Ovary (tissue), 10 donors: ENCODE data around the gene ZNF678. TPM values are rescaled to one million over a fixed set of nuclear protein-coding genes. Genes with fewer than 3 reads are reported as not detected.

Source experiments
- DNase-seq, 5 donors: peaks; one replicate each; pipeline ENCODE4 v3.0.0-alpha.2; 2019 to 2020
- H3K27ac ChIP-seq, 2 donors: fragments of 200-600 bp; one replicate each; pipeline versions ENCODE4 v1.5.1 to v1.8.0; 2019 to 2022
- H3K27me3 ChIP-seq: fragments of 200-600 bp; one replicate; pipeline ENCODE4 v1.8.0; 2022
- H3K36me3 ChIP-seq: fragments of 200-600 bp; sonication (generic); one replicate; pipeline ENCODE4 v1.5.1; 2019
- H3K4me1 ChIP-seq: one replicate; pipeline ENCODE4 v1.8.1; 2013; ENCODE audit warnings: mild to moderate bottlenecking, moderate library complexity; ENCODE audit not compliant: insufficient read depth
- H3K4me3 ChIP-seq: fragments of 200-600 bp; sonication (generic); one replicate; pipeline ENCODE4 v1.5.1; 2017
- H3K9me3 ChIP-seq, 2 donors: fragments of 200-600 bp in 1 of 2; sonication (generic) in 1 of 2; one replicate each; pipeline versions ENCODE4 v1.5.1 to v1.8.1; 2013 to 2019; ENCODE audit warnings: mild to moderate bottlenecking in 1 of 2, moderate library complexity in 1 of 2
- EP300 ChIP-seq: sonication (generic); formaldehyde crosslinking; IDR thresholded peaks from one replicate; pipeline ENCODE4 v1.6.1; 2017; ENCODE audit warnings: antibody characterized with exemption
- POLR2A ChIP-seq: fragments of 450-650 bp; IDR thresholded peaks from one replicate; pipeline ENCODE4 v1.6.1; 2017; ENCODE audit warnings: antibody characterized with exemption, mild to moderate bottlenecking, moderate library complexity
- WGBS, 3 donors: extraction: QIAGEN DNeasy Blood & Tissue Kit in 1 of 3; methylation state at CpG; one replicate each; pipeline versions ENCODE4 v1.1.5 to v1.1.7; 2013 to 2017; 5-methylcytosine and 5-hydroxymethylcytosine counted together
- intact Hi-C, 4 donors: fragments of 100-400 bp; cut with DNase I; formaldehyde crosslinking; loops; one replicate each; pipeline versions ENCODE4 v1.11.0 to v1.15.1; 2022 to 2023
- long read RNA-seq, 3 donors: library from polyadenylated mRNA in 2 of 3; unstranded in 2 of 3; transcript quantifications; one replicate each; pipeline ENCODE4 v2.0.0 and lab custom pipeline, GENCODE V29; 2021 to 2026
- polyA plus RNA-seq, 2 donors: library from polyadenylated mRNA; stranded (reverse); fragments of 200-250 nt in 1 of 2; fragments of 350-450 nt in 1 of 2; fragmentation: Illumina TruSeq in 1 of 2; extraction: RNeasy Lipid Tissue Mini Kit (QIAGEN cat#74804) in 1 of 2; gene quantifications; one replicate each; pipeline ENCODE4 v1.2.3, GENCODE V29; 2013 to 2014
- total RNA-seq, 7 donors: library from RNA; depleted of rRNA in 2 of 7; stranded (reverse); fragments of >200 nt in 2 of 7; fragmentation: NEBNext Ultra II Directional in 3 of 7; extraction: Animal tissue kit (Norgen Biotek cat#: 25700) in 3 of 7; gene quantifications; one replicate each; pipeline versions ENCODE4 v1.1.0 to v1.2.4, GENCODE V29; 2016 to 2023
- TF ChIP-seq, protein P1 (sequence below), 3 donors: fragments of 450-650 bp in 2 of 3; fragments of 200-600 bp in 1 of 3; IDR thresholded peaks; one replicate each; pipeline versions ENCODE4 v1.5.1 to v1.8.0; 2016 to 2022; ENCODE audit warnings: antibody characterized with exemption in 3 of 3, mild to moderate bottlenecking in 1 of 3
- donor health status: DM: no; HTN: no; CAD: no; lungs with moderate emphysema.
- donor health status: DM: no; HTN: no; CAD: no.
- donor health status: Bipolar disorder and iron deficiency.
- donor health status: DM: yes; HTN: yes; CAD: no.
- donor health status: DM: no; HTN: no; CAD: no.
- donor health status: DM: yes; HTN: yes; CAD: no.

The ZNF678 gene
- total RNA-seq (10 to 100 TPM in 2 of 7 donors, 1 to 10 TPM in 5; 7.0 to 12.0 (median 8.8) TPM), polyA plus RNA-seq (1 to 10 TPM; 2.5 to 3.6 TPM)
- long read RNA-seq, donor 1, partial matches to known transcripts = 0 of 2 reads
- long read RNA-seq, donor 1, other reads (novel, unspliced or antisense) = 2 of 2 reads
- long read RNA-seq, donor 2, full-length matches to known transcripts = 6 of 6 reads
- long read RNA-seq, donor 2, partial matches to known transcripts = 0 of 6 reads
- long read RNA-seq, donor 2, other reads (novel, unspliced or antisense) = 0 of 6 reads
- long read RNA-seq, donor 3, partial matches to known transcripts = 1 of 8 reads
- long read RNA-seq, donor 3, other reads (novel, unspliced or antisense) = 6 of 8 reads

DNA sequence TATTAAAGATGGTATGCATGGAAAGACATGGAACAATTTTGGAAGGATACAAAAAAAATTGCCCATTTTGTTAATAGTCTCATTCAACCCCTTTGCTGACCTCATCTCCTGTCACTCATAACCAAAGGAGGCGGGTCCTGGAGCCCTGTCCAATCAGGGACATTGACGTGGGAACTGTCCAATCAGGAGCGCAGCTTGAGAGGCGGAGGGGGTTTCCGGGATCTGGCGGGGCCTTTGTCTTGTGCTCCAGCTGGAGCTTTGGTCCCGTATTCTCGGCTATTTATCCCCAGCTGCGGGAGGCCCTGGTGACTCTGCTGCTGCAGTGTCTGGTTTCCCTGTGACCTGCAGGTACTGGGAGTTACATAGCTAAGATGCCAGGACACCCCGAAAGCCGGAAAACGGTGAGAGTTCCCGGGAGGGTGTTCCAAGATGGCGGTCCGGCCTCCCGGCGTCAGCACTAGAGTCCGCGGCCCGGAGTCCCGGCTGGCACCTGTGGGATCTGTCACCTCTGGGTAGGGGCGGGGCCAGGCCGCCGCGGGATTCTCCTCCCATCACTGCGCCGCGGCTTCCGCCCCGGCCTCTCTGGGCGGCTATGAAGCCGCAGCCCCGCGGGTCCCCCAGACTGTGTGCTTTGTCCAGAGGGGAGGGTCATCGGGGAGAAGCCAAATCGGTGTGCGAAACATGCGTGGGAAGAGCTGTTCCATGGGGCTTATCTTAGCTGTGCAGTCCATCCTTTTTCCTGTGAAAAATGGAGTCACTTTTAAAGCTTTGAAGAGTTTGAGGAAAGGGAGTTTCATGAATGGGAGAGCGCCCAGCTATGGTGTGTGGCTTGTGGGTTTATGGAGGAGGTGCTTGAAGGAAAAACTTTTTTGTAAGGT, at the start of gene ZNF678:
TSS of gene ZNF678 (plus strand) at position 233 of the 878 bp plus-strand sequence. CDS start 87,436 bp downstream, outside the sequence.
- H3K36me3 ChIP-seq = no peaks in the 10 kb centered on the region
- DNase-seq = peak; percentile 83 to 91 (median 90)
- H3K9me3 ChIP-seq = no peaks in the 10 kb centered on the region
- peak within 1 kb of the TSS; percentile 37 to 49 for H3K27ac ChIP-seq
- peaks cover 3% of the 10 kb centered on the region for H3K4me1 ChIP-seq
- intact Hi-C loops = loop anchor here in 1 of 4 donors (5.0 kb wide), 1 partner anchor 601 kb away; no protein-coding TSS in a partner anchor
- peak within 1 kb of the TSS; percentile 54 for H3K4me3 ChIP-seq
- 0 to 1% (median 0%) methylated on average over 38 to 39 of the region's 39 CpGs for WGBS, 3 donors
- H3K27me3 ChIP-seq = no peaks in the 10 kb centered on the region
- TF ChIP-seq POLR2A (peak; percentile 14), EP300 (peak; percentile 53)
- TF ChIP-seq, protein P1, sequence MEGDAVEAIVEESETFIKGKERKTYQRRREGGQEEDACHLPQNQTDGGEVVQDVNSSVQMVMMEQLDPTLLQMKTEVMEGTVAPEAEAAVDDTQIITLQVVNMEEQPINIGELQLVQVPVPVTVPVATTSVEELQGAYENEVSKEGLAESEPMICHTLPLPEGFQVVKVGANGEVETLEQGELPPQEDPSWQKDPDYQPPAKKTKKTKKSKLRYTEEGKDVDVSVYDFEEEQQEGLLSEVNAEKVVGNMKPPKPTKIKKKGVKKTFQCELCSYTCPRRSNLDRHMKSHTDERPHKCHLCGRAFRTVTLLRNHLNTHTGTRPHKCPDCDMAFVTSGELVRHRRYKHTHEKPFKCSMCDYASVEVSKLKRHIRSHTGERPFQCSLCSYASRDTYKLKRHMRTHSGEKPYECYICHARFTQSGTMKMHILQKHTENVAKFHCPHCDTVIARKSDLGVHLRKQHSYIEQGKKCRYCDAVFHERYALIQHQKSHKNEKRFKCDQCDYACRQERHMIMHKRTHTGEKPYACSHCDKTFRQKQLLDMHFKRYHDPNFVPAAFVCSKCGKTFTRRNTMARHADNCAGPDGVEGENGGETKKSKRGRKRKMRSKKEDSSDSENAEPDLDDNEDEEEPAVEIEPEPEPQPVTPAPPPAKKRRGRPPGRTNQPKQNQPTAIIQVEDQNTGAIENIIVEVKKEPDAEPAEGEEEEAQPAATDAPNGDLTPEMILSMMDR (IDR thresholded peaks at IDR 0.05) = no peak

DNA sequence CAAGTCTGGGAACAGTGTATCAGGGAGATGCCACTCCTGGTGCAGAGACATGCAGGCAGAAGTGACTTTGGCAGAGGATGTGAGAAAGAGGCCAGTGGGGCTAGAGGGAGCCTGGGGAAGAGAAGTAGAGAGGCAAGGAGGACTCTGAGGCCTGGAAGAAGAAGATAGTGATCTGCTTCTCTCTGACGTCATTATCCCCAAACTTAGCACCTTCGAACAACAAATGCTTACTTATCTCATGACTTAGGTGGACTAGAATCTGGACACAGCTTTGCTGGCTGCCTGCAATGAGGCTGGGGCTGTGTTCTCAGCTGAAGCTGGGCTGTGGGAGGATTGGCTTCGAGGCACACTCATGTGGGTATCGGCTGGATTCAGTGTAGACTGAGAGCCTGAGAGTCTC, 44.5 kb upstream of the ZNF678 start:
- TF ChIP-seq, protein P1 (IDR thresholded peaks at IDR 0.05) = no peak
- no peak for TF ChIP-seq EP300
- no peak for TF ChIP-seq POLR2A
- H3K36me3 ChIP-seq = no peaks in the 10 kb centered on the region
- no peaks in the 10 kb centered on the region for H3K4me1 ChIP-seq
- no peak overlapping the region for H3K4me3 ChIP-seq
- 73 to 79% (median 77%) methylated on average over 4 of the region's 4 CpGs for WGBS, 3 donors
- no peak for DNase-seq
- intact Hi-C loops = no loop called here
- no peak overlapping the region for H3K27ac ChIP-seq
- no peaks in the 10 kb centered on the region for H3K9me3 ChIP-seq
- no peaks in the 10 kb centered on the region for H3K27me3 ChIP-seq

DNA sequence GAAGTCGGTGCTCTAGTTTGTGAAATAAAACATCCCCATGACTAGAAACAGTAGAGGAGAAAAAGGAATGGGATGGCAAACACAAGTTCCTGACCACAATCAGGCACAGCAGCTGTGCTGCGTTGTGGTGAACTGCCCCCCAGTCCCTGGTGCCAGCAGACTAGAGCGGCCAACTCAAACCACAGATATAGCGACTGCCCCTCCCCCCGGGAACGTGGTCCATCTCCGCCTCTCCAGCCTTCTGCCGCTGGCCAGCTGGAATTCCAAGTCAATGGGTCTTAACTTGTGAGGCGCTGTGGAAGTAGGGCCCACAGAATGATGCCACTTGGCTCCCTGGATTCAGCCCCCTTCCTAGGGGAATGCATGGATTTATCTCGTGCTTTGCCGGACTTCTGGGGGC, 41.6 kb upstream of the ZNF678 start:
- H3K4me1 ChIP-seq = no peaks in the 10 kb centered on the region
- H3K36me3 ChIP-seq = no peaks in the 10 kb centered on the region
- H3K27me3 ChIP-seq = no peaks in the 10 kb centered on the region
- H3K9me3 ChIP-seq = no peaks in the 10 kb centered on the region
- intact Hi-C loops = no loop called here
- TF ChIP-seq EP300 (no peak), POLR2A (no peak)
- TF ChIP-seq, protein P1 (IDR thresholded peaks at IDR 0.05) = no peak
- no peak overlapping the region for H3K4me3 ChIP-seq
- WGBS, 3 donors = 67 to 84% (median 79%) methylated on average over 11 of the region's 11 CpGs
- H3K27ac ChIP-seq = no peak overlapping the region
- no peak for DNase-seq

DNA sequence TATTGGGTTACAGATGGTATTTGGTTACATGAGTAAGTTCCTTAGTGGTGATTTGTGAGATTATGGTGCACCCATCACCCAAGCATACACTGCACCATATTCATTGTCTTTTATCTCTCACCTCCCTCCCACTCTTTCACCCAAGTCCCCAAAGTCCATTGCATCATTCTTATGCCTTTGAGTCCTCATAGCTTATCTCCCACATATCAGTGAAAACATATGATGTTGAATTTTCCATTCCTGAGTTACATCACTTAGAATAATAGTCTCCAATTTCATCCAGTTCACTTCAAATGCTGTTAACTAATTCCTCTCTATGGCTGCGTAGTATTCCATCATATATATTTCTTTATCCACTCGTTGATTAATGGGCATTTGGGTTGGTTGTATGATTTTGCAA, 36.8 kb upstream of the ZNF678 start:
- TF ChIP-seq, protein P1 (IDR thresholded peaks at IDR 0.05) = no peak
- TF ChIP-seq EP300 (no peak), POLR2A (no peak)
- H3K27ac ChIP-seq = no peak overlapping the region
- no peaks in the 10 kb centered on the region for H3K4me1 ChIP-seq
- intact Hi-C loops = no loop called here
- DNase-seq = no peak
- H3K4me3 ChIP-seq = no peak overlapping the region
- WGBS, 3 donors = 90 to 93% (median 91%) methylated on average over 2 of the region's 2 CpGs
- no peaks in the 10 kb centered on the region for H3K36me3 ChIP-seq
- H3K27me3 ChIP-seq = no peaks in the 10 kb centered on the region
- no peaks in the 10 kb centered on the region for H3K9me3 ChIP-seq
